ENCODE data around the gene MIGA1. TPM values are rescaled to one million over a fixed set of nuclear protein-coding genes. Genes with fewer than 3 reads are reported as not detected.

Gene MIGA1
- total and polyA plus RNA-seq, 2 of the 13 experiments (the other 11 are each of a cell fraction or from before 2014, with no cell fraction given), result 3.8 to 6.6 TPM

- no peak for TF ChIP-seq ZNF275 (CRISPR knock-in tag; IDR thresholded peaks at IDR 0.05; ENCODE audit: borderline replicate concordance)
- no peak for TF ChIP-seq TFDP2 (CRISPR knock-in tag; IDR thresholded peaks at IDR 0.05)
- TF ChIP-seq MED13 (CRISPR knock-in tag; IDR thresholded peaks at IDR 0.05), result no peak
- TF ChIP-seq, protein P1, sequence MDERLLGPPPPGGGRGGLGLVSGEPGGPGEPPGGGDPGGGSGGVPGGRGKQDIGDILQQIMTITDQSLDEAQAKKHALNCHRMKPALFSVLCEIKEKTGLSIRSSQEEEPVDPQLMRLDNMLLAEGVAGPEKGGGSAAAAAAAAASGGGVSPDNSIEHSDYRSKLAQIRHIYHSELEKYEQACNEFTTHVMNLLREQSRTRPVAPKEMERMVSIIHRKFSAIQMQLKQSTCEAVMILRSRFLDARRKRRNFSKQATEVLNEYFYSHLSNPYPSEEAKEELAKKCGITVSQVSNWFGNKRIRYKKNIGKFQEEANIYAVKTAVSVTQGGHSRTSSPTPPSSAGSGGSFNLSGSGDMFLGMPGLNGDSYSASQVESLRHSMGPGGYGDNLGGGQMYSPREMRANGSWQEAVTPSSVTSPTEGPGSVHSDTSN (CRISPR knock-in tag; IDR thresholded peaks at IDR 0.05), result no peak
- no peak for TF ChIP-seq CAMTA2 (CRISPR knock-in tag; IDR thresholded peaks at IDR 0.05; ENCODE audit: borderline replicate concordance)
- no peak for TF ChIP-seq KLF13 (CRISPR knock-in tag; IDR thresholded peaks at IDR 0.05)
- no peak; the same call in 1 of the 2 replicates for TF ChIP-seq ZNF782 (CRISPR knock-in tag; IDR thresholded peaks at IDR 0.05; ENCODE audit: borderline replicate concordance)
- no peak for TF ChIP-seq JARID2 (CRISPR knock-in tag; IDR thresholded peaks at IDR 0.05; ENCODE audit: insufficient replicate concordance)
- TF ChIP-seq, protein P2, sequence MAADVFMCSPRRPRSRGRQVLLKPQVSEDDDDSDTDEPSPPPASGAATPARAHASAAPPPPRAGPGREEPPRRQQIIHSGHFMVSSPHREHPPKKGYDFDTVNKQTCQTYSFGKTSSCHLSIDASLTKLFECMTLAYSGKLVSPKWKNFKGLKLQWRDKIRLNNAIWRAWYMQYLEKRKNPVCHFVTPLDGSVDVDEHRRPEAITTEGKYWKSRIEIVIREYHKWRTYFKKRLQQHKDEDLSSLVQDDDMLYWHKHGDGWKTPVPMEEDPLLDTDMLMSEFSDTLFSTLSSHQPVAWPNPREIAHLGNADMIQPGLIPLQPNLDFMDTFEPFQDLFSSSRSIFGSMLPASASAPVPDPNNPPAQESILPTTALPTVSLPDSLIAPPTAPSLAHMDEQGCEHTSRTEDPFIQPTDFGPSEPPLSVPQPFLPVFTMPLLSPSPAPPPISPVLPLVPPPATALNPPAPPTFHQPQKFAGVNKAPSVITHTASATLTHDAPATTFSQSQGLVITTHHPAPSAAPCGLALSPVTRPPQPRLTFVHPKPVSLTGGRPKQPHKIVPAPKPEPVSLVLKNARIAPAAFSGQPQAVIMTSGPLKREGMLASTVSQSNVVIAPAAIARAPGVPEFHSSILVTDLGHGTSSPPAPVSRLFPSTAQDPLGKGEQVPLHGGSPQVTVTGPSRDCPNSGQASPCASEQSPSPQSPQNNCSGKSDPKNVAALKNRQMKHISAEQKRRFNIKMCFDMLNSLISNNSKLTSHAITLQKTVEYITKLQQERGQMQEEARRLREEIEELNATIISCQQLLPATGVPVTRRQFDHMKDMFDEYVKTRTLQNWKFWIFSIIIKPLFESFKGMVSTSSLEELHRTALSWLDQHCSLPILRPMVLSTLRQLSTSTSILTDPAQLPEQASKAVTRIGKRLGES (CRISPR knock-in tag; IDR thresholded peaks at IDR 0.05; ENCODE audit: borderline replicate concordance), result no peak
- TF ChIP-seq, protein P3, sequence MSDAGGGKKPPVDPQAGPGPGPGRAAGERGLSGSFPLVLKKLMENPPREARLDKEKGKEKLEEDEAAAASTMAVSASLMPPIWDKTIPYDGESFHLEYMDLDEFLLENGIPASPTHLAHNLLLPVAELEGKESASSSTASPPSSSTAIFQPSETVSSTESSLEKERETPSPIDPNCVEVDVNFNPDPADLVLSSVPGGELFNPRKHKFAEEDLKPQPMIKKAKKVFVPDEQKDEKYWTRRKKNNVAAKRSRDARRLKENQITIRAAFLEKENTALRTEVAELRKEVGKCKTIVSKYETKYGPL (CRISPR knock-in tag; IDR thresholded peaks at IDR 0.05), result no peak
- peak; percentile 64; the same call in 1 of the 2 replicates for TF ChIP-seq TBX2 (CRISPR knock-in tag; IDR thresholded peaks at IDR 0.05; ENCODE audit: borderline replicate concordance)
- TF ChIP-seq ZNF83 (CRISPR knock-in tag; IDR thresholded peaks at IDR 0.05; ENCODE audit: borderline replicate concordance), result no peak; the same call in 1 of the 2 replicates
- TF ChIP-seq, protein P4, sequence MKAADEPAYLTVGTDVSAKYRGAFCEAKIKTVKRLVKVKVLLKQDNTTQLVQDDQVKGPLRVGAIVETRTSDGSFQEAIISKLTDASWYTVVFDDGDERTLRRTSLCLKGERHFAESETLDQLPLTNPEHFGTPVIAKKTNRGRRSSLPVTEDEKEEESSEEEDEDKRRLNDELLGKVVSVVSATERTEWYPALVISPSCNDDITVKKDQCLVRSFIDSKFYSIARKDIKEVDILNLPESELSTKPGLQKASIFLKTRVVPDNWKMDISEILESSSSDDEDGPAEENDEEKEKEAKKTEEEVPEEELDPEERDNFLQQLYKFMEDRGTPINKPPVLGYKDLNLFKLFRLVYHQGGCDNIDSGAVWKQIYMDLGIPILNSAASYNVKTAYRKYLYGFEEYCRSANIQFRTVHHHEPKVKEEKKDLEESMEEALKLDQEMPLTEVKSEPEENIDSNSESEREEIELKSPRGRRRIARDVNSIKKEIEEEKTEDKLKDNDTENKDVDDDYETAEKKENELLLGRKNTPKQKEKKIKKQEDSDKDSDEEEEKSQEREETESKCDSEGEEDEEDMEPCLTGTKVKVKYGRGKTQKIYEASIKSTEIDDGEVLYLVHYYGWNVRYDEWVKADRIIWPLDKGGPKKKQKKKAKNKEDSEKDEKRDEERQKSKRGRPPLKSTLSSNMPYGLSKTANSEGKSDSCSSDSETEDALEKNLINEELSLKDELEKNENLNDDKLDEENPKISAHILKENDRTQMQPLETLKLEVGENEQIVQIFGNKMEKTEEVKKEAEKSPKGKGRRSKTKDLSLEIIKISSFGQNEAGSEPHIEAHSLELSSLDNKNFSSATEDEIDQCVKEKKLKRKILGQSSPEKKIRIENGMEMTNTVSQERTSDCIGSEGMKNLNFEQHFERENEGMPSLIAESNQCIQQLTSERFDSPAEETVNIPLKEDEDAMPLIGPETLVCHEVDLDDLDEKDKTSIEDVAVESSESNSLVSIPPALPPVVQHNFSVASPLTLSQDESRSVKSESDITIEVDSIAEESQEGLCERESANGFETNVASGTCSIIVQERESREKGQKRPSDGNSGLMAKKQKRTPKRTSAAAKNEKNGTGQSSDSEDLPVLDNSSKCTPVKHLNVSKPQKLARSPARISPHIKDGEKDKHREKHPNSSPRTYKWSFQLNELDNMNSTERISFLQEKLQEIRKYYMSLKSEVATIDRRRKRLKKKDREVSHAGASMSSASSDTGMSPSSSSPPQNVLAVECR (CRISPR knock-in tag; IDR thresholded peaks at IDR 0.05; ENCODE audit: borderline replicate concordance), result peak; percentile 90
- no peak for TF ChIP-seq ZBTB8A (CRISPR knock-in tag; IDR thresholded peaks at IDR 0.05; ENCODE audit: borderline replicate concordance, low read depth)
Measured at GRCh38 chr1:77779529-77780281, at the start of gene MIGA1 (continued).

Data from HepG2 (cell line).